GM21381 (cell line): ENCODE measurements around the gene NXN.

ENCODE experiments used
- ATAC-seq: cut with Tn5 transposase; IDR thresholded peaks from one replicate; pipeline ENCODE4 v1.9.1; 2021; ENCODE audit warnings: mild to moderate bottlenecking, moderate library complexity; ENCODE audit not compliant: unreplicated experiment

NXN gene

DNA sequence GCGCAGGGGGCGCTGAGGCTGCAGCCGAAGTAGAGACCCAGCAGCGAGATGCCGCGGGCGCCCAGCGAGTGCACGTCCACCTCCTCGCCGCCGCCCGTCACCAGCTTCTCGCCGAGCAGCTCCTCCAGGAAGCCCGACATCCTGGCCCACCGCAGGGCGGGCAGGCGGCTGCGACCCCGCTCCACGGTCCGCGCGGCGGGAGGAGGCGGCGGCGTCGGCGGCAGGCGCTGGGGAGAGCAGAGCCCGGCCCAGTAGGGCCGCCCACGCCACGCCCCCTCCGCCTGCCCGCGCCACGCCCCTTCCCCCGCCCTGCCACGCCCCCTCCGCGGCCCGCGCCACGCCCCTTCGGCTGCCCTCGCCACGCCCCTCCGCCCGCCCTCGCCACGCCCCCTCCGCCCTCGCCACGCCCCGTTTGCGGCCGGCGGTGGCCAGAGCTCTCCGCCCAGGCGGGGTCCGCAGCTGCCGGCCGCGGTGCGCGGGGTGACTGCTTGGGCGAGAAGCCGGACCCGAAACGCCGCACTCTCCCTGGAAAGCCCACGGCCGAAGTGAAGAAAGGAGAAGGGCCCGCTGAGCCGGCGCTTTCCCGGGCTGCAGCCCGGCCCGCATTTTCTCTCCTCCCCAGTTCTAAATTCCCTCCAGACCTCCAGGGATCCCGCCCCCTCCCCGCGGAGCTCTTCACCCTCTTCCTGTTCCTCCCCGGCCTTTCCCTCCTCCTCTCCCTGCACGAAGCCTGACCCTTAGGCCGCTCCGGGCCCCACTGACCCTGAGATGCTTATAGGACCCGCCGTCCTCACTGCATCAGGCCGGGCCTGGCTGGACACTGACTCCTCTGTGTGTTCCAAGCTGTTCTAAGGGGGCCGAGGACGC lies at the start of gene NXN:
Gene NXN, minus strand, starts transcription at position 238 of the 867 bp plus-strand sequence.
- ATAC-seq, result peak; percentile 58

DNA sequence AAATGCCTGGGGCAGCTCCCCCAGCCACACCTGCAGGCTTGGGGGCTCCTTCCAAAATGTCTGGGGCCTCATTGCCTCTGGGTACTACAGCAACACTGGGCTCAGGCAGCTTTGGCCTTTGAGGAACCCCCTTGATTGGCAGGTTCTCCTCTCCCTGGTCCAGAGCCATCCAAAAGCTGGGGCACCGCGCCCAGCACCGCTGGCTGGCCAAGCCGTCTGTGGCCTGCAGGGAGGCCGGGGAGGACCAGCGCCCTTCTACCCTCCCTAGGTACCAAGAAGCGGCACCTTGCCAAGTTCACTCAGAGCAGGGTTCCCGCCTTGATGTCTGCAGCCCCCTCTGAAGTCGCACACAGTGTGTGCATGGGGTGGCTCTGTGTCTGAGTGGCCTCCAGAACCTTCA lies 47.5 kb upstream of the NXN start:
- no peak for ATAC-seq

DNA sequence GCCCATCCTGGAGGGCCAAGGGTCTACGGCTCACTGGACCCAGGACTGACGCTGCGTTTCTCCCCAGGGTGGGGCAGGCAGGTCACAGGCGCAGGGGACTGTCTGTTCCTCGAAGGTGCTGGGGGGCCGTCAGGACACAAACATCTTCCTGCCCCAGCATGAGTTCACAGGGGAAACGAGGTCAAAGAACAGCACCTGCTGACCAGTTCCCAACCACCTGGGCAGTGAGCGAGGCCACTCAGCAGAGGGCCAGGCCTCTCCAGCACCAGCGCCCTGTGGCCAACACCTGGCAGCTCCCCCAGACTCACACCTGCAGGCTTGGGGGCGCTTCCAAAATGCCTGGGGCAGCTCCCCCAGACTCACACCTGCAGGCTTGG lies 47.0 kb upstream of the NXN start:
- no peak for ATAC-seq

DNA sequence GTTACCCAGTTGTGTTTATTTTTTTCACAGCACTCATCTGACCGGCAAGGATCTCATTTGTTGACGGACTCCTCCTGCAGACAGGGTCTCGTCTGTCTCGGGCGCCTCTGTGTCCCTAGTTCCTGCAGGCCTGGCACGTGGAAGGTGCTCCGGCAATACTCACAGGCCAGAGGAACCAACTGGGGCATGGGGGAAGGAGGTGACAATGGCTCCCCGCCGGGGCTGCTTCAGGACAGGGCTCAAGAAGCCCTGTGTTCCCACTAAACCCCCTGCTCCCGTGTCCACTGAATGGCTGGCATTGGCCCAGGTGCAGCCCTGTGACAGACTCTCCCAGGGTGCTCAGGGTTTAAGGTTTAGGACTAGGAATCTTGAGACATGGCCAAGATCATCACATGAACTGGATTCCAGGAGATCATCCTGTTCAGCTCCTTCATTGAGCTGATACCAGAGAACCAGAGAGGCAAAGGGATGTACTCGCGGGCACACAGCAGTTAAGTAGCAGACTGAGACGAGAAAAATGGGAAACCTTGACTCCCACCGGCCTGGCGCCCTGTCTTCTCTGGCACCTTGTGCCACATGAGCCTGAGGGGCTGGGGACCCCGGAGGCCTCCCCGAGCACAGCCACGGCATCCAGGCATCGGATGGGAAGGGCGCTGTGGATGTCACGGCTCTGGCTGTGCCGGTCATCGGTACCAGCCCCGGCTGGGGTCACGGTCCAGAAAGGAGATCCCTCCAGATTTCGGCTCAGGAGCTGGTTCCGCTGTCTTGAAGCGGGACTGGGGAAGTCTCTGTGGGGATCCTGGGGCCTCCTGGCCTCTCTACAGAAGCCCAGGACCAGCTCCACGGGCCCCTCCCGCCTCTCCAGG lies 46.4 kb upstream of the NXN start:
- ATAC-seq, result no peak

DNA sequence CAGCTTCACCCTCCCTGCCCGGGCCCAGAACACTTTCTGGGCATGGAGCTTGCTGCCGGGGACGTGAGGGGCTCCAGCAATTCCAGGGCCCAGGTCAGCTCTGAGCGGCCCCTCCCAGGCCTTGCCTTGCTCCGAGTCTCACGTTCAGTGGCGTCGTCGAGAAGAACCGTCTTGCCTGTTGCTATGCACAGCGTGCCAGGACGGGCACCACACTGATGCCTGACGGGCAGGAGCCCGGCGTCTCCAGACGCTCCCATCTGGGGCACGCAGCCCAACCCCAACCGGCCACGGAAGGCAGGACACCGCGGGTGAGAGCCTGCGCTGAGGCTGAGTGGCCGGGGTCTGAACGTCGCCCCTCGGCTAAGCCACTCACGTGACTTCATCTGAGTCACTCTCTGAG lies 44.5 kb upstream of the NXN start:
- no peak for ATAC-seq

DNA sequence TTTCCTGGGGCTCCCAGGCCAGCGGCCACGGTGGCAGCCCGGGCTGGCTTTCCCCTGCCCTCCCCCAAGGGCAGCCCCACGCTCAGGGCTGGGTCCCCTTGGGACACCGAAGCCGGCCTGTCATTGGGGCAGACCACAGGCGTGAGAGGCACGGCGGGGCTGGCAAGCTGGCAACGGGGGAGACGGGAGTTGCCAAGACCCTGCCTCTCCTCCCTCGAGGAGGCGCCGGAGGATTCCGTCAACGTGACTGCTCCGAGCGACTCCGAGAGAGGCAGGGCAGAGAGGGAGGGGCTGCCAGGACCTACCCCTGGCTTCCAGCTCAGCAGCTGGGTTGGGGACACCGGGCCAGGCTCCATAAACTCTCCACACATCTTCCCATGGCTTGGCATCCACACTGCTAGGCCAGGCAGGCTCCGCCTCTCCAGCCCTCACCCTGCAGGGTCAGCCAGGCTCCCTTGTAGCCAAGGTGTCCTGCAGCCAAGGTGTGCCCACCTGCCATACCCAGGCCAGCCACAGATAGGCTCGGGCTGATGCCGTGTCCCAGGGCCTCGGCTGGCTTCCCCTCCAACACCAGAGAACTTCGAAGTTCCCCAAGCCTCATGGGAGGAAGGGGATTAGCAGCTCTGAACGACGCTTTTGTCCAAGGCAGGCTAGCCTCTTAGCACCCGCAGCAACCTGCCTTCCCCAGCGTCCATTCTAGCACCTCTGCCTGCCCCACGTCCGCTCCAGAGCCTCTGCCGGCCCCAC lies 42.9 kb upstream of the NXN start:
- no peak for ATAC-seq

DNA sequence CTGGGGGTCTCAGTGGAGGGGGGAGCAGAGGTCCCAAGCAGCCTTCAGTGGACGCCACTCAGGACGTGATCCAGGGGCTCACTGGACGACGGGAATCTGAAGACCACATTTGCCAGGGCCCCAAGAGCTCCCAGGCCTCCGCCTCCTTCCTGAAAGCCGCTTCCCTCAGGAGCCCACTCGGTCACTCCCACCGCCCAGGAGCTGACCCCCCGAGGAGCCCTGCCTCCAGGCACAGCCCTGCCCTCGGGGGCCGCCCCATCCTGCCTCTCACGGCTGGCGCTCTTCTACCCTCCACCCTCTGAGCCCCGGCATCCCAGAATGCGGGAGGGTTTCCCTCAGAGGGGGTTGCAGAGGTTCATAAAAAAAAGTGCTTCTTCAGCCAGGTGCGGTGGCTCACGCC lies 41.6 kb upstream of the NXN start:
- ATAC-seq, result no peak

DNA sequence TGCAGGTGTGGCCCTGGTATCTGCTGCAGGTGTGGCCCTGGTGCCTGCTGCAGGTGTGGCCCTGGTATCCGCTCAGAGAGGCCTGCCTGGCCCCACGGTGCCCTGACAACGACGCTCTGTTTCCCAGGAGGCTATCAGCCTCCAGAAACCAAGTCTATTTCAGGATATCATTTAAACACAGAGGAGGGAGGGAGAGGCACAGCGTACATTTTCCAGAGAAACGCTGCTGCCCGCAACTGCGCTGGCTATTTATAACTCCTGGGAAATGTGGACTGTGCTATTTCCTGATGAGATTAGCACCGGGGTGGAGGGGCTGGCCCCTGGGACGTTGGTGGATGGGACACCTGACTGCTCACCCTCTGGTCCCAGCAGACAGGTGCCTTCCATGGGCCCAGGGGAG lies 39.9 kb upstream of the NXN start:
- no peak for ATAC-seq

DNA sequence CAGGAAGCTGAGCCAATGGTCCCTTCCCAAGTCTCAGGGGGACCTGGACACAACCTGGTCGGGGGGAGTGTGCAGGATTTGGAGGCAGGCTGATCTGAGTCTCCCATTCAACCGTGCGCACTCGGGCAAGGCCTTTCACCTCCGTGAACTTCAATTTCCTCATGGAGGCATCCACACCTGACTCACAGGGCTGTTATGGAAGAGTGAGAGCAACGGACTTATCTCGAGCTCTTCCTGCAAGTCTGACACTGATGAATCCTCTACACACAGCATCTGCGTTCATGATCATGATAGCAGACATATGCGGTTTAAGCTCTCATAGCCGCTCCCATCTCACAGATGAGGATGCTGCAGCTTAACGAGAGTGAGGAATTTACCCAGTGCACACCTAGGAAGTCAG lies 39.0 kb upstream of the NXN start:
- no peak for ATAC-seq

DNA sequence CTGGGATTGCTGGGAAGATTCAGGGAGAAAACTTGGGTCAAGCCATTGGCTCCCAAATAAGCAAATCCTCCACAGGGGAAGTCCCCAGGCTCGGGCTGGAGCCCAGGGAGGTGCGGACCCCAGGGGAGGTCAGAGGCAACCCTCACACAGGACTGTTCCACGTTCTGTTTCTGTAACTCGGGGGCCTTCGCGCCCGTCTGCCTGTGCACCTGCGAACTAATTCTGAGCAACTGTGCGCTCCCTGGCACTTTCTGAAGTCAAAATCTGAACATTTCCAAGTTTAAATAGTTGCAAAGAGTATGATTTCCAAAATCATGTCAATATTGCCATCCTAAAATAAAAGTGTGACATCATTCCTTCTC lies 34.1 kb upstream of the NXN start:
- no peak for ATAC-seq

DNA sequence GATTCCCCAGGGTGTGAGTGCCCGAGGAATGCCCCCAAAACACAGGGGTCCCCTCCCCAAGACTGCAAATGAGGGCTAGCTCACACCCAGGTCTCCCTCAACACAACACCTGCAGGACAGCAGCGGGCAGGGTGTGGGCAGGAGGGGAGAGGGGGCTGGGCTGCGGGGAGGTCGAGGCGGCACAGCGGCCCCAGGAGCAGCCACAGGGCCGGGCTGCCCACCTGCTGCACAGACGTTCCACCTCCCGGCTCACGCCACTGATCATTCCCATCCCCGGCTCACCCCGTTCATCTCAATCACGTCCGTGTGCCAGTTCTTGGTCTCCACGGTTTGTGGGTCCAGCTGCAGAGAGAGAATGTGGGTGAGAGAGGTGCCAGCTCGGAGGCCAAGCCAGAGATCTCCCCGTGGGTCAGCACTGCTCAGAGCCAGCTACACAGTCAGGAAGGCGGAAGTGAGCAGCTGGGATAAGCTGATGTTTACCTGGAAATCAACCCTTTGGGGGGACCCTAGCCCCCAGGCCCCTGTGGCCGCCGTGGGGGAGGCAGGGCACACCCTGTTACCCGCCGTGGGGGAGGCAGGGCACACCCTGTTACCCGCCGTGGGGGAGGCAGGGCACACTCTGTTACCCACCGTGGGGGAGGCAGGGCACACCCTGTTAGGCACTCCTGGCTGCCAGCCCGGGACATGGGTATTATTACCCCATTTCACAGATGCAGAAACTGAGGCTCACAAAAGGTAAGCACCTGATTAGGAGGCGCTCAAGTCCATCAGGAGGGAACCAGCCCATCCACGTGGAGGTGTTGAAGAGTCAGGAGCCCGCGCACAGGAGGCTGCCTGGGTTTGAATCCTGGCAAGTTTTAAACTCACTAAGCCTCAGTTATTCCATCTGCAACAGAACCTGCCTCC lies 33.5 kb upstream of the NXN start:
- ATAC-seq, result no peak

DNA sequence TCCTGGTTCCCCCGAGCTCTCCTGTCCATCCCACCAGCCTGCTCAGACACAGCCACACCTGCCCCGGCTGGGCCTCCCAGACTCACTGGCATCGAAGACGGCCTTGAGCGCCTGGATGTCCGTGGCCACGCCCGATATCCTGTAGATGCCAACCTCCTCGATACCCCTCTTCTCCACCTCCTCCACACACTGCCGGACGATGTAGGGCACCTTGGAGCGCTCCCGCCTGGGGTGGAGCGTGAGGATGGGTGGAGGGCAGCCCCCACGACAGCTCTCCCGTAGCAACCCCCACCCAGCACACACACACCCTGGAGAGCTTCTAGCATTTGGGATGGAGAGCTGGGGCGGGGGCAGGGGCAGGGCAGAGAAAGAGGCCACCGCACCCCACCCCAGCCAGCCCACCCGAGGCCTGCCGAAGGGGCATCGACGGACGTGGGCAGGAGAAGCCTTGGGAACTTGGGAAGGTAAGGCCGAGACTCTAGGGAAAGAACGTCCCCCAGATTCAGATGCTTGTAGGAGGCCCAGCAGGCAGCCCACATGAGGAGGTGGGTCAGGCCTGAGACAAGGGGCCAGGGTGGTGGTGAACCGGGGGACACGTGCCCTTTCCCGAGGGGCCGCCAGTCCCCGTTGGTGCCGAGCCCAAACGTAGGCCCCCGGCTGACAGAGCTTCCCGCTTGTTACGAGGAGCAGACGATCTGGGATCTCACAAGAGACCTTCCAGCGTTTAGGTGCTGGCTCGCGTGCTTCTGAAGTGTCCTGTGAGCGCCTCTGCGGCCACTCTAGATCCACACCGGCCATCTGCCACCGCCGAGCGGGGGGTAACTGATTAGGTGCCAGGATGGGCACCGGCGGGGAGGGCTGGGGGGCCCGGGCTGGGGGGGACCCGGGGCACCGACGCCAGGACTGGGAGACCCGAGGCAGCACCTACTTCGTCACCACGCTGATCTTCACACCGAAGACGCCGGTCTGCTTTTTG lies 32.5 kb upstream of the NXN start:
- ATAC-seq, result no peak

DNA sequence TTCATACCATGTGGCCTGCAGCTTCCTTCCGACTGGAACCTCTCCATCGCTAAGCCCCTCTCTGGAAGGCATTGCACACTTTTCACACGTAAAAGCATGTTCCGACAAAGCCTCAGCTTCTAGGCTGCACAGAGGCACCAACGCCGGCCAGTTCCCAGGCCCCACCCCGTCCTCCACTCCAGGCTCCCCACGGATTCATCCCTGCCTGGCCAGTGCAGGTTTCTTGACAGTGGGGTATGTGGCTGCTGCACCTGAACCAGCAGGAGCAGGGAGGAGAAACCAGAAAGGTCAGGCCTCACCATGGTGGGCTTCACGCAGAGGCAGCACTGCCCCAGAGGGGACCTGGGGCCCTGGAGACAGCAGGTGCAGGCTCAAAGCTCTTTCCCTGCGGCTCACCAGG lies 31.6 kb upstream of the NXN start:
- ATAC-seq, result no peak

DNA sequence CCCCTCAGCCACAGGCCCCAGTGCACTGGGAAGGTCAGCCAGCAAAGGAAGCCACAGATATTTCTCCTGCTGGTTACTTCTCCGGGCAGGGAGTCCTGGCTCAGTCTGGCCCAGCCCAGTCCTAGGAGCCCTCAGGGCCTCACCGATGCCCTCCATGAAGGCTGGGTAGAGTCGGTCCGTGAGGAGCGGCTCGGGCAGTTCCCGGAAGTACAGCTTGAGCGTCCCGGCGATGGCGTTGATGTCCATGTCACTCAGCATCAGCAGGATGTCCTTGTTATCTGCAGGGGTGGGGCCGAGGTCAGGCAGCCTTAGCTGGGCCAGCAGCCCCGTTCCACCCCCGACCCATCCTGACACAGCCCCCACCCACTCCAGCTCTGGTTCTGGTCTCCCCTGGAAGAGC lies 31.0 kb upstream of the NXN start:
- no peak for ATAC-seq

DNA sequence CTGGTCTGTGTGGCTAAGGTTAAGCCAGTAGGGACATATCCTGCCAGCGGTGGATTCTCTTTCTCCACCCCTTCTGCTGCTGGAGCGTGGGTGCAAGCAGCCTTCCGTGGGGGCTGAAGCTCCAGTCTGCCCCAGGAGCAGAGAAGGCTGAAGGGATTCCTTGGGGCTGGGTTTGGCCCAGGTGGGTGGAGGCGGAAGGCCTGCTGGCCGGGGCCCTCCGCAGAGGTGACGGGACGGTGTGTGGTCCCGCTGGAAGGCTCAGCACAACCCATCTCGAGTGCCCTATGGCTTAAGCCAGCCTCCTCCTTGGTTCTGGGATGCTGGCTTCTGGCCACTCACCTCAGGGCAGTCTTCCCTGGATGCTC lies 30.5 kb upstream of the NXN start:
- no peak for ATAC-seq

DNA sequence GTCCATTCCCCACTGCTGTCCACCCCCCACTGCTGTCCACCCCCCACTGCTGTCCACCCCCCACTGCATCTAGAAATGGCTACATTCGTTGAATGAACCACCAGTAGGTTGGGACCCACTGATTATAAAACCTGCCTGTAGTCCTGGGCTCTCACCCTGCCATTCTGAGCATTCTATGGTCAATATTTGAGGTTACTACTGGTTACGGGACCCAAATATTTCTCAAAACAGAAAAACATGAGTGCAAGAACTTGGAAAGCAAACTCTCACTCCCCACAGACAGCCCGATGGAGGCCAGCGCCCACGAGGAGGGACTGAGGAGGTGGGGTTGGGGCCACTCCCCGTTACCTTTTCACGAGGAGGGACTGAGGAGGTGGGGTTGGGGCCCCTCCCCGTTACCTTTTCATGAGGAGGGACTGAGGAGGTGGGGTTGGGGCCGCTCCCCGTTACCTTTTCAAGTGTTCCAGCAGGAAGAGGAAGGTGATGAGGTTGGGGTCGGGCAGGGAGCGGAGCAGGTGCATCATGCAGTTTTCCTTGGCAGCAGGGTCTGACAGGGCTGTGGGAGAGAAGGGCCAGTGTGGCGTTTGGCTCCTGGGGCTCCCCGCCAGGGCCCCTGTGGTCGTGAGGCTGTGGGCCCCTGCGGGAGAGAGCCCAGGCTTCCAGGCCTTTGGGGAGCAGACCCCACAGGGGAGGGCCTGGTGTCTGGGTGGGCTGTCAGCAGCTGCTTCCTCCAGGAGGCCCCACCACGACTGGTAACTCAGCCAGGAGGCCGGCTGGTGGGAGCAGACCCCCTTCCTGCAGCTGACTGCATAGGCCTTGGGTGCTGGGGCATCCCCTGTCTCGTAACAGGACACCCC lies 29.9 kb upstream of the NXN start:
- no peak for ATAC-seq

DNA sequence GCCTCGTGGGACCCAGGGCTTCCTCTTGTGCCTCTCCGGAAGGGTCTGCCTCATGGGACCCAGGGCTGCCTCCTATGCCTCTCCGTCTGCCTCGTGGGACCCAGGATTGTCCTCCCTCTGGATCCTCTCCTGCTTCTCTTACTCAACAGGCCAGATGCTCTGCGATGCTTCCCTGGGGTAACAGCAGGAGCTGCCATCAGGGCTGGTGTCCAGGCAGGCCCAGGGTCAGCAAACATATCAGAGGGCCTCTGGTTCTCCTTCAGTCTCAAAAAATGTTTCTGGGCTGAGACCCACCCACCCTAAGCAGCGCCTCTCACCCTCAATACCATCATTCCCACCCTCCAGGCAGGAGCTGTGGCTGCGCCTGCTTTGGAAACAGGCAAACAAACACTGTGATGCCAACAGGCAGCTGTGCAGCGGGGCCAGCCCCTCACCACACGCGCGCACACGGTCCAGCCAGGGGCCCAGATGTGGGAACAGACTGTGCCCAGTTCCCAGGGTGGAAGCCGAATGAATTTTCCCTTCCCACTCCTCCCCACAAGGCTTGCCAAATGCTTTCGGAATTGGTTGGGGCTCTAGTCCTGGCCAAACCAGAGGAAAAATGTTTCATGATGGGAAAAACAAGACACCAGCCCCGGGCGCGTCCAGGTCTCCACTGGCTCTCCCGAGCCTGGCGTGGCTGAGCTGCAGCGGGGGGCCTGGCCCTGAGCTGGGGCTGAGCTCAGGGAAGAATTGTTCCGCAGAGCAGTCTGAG lies 28.6 kb upstream of the NXN start:
- no peak for ATAC-seq
